Measurements from ENCODE around the gene DLG5. TPM values are rescaled to one million over a fixed set of nuclear protein-coding genes. Genes with fewer than 3 reads are reported as not detected.

DLG5 gene
- total RNA-seq, 1 experiment from 2014 or later = 81.7 TPM

DNA sequence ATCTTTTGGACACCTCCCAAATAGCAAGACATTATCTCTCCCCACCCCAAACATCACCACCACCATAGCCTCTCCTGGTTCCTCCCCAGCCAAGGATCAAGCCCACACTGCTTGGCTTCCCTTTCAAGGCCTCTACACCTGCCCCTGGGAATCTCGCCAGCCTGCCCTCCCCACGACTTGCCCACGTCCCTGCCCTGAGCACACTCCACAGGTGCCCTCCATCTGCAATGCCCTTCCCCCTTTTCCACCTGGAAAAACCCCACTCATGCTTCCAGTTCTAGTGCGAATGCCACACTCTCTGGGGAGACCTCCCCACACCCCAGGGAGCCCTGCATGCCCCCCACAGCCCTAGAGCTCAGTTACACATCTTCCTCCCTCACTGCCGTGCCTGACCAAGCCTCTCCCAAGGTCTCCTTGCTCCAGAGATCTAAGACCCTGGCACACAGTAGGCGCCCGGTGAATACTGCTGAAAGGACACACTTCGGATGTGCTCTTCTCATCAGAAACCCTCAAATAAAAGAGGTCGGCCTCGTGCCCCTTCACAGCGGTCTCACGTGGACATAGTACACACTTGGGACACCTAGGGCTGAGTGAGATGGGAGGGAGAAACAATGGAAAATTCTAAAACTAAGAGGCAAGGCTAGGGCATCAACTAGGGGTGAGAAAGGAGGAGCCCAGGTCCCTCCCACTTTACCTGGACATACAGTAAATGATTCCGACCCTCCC lies 91.4 kb downstream of the DLG5 start:
- H3K27ac ChIP-seq = no peak overlapping the region
- ChIA-PET CTCF (no interaction called here), POLR2A (ENCODE audit: unreplicated experiment) (no interaction called here)
- H3K9me2 ChIP-seq (ENCODE audit: insufficient read depth) = no peaks in the 10 kb centered on the region
- 0 out of 2 replicates have a peak, but pooled peaks cover 9% of the 10 kb centered on the region for H3F3A ChIP-seq (ENCODE audit: insufficient read depth, low read depth)
- DNase-seq = no peak
- no peaks in the 10 kb centered on the region; the same call in none of the 2 replicates for H3K36me3 ChIP-seq (ENCODE audit: low read depth)
- no peaks in the 10 kb centered on the region for H3K9me3 ChIP-seq (ENCODE audit: insufficient read depth, low read depth)
- BruUV-seq (replicated peaks) = no TSS peak
- H3K27me3 ChIP-seq (ENCODE audit: insufficient read depth, low read depth) = no peaks in the 10 kb centered on the region
- H3K79me2 ChIP-seq (ENCODE audit: low read depth) = no peaks in the 10 kb centered on the region
- H3K4me1 ChIP-seq (replicated peaks; ENCODE audit: insufficient read depth) = no peaks in the 10 kb centered on the region
- TF ChIP-seq, protein P1, sequence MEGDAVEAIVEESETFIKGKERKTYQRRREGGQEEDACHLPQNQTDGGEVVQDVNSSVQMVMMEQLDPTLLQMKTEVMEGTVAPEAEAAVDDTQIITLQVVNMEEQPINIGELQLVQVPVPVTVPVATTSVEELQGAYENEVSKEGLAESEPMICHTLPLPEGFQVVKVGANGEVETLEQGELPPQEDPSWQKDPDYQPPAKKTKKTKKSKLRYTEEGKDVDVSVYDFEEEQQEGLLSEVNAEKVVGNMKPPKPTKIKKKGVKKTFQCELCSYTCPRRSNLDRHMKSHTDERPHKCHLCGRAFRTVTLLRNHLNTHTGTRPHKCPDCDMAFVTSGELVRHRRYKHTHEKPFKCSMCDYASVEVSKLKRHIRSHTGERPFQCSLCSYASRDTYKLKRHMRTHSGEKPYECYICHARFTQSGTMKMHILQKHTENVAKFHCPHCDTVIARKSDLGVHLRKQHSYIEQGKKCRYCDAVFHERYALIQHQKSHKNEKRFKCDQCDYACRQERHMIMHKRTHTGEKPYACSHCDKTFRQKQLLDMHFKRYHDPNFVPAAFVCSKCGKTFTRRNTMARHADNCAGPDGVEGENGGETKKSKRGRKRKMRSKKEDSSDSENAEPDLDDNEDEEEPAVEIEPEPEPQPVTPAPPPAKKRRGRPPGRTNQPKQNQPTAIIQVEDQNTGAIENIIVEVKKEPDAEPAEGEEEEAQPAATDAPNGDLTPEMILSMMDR (conservative IDR thresholded peaks at IDR 0.05) = no peak
- TF ChIP-seq EZH2 (IDR thresholded peaks at IDR 0.05; ENCODE audit: low read depth) = no peak
- H2AFZ ChIP-seq = no peak overlapping the region
- intact Hi-C loops (cut with micrococcal nuclease; ENCODE audit: unreplicated experiment) = no loop called here
- H3K4me3 ChIP-seq = no peak overlapping the region
- no peaks in the 10 kb centered on the region for H4K20me1 ChIP-seq (ENCODE audit: insufficient read depth)
- no peak overlapping the region for H3K4me2 ChIP-seq

- intact Hi-C loops (cut with micrococcal nuclease; ENCODE audit: unreplicated experiment) = no loop called here
- BruUV-seq (replicated peaks) = no TSS peak
- H3K27me3 ChIP-seq (ENCODE audit: insufficient read depth, low read depth) = no peaks in the 10 kb centered on the region
- H2AFZ ChIP-seq = no peak overlapping the region
- POLR2A ChIA-PET (ENCODE audit: unreplicated experiment) = no interaction called here
- no peak for DNase-seq
- H3K27ac ChIP-seq = no peak overlapping the region
- H3K4me3 ChIP-seq = no peak overlapping the region
- no peak for TF ChIP-seq EZH2 (IDR thresholded peaks at IDR 0.05; ENCODE audit: low read depth)
- TF ChIP-seq, protein P1 (conservative IDR thresholded peaks at IDR 0.05) = no peak
- H3K79me2 ChIP-seq (ENCODE audit: low read depth) = no peaks in the 10 kb centered on the region
- no peaks in the 10 kb centered on the region for H3K4me1 ChIP-seq (replicated peaks; ENCODE audit: insufficient read depth)
- H3K36me3 ChIP-seq (ENCODE audit: low read depth) = no peaks in the 10 kb centered on the region; the same call in 1 of the 2 replicates
- 0 out of 2 replicates have a peak, but pooled peaks cover 9% of the 10 kb centered on the region for H3F3A ChIP-seq (ENCODE audit: insufficient read depth, low read depth)
- CTCF ChIA-PET = no interaction called here
- H4K20me1 ChIP-seq (ENCODE audit: insufficient read depth) = no peaks in the 10 kb centered on the region
- no peaks in the 10 kb centered on the region for H3K9me2 ChIP-seq (ENCODE audit: insufficient read depth)
- H3K4me2 ChIP-seq = no peak overlapping the region
- no peaks in the 10 kb centered on the region for H3K9me3 ChIP-seq (ENCODE audit: insufficient read depth, low read depth)
These were observed 92.0 kb downstream of the DLG5 start for GRCh38 chr10:77834540-77834939.

DNA sequence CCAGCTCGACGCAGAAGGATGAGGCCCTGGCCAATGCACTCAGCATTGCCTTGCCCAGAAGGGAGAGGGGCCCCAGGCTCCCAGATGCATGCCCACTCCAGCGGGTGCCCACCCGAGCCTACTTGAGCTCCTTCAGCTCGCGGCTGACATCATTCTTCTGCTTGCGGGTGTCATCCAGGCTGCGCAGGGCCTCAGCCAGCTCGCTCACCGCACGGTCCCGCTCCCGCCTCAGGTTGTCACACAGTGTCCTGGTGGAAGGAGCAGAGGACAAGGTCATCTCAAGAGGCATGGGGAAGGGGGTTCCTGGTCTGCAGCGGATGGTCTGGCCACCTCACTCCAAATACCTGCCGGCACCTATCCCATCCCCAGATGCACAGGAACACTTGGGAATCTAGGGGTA lies 92.8 kb downstream of the DLG5 start:
- no TSS peak for BruUV-seq (replicated peaks)
- CTCF ChIA-PET = no interaction called here
- POLR2A ChIA-PET (ENCODE audit: unreplicated experiment) = no interaction called here

More for the DNA sequence above, 92.8 kb downstream of the DLG5 start:
- Histone ChIP-seq H3K9me3 (ENCODE audit: insufficient read depth, low read depth) (no peaks in the 10 kb centered on the region), H4K20me1 (ENCODE audit: insufficient read depth) (no peaks in the 10 kb centered on the region), H3K4me3 (no peak overlapping the region), H3K9me2 (ENCODE audit: insufficient read depth) (no peaks in the 10 kb centered on the region), H3F3A (ENCODE audit: insufficient read depth, low read depth) (0 out of 2 replicates have a peak, but pooled peaks cover 9% of the 10 kb centered on the region), H3K4me1 (replicated peaks; ENCODE audit: insufficient read depth) (no peaks in the 10 kb centered on the region), H3K79me2 (ENCODE audit: low read depth) (no peaks in the 10 kb centered on the region), H3K27ac (no peak overlapping the region), H3K27me3 (ENCODE audit: insufficient read depth, low read depth) (no peaks in the 10 kb centered on the region), H2AFZ (no peak overlapping the region), H3K4me2 (no peak overlapping the region), H3K36me3 (ENCODE audit: low read depth) (no peaks in the 10 kb centered on the region; the same call in 1 of the 2 replicates)
- intact Hi-C loops (cut with micrococcal nuclease; ENCODE audit: unreplicated experiment) = no loop called here
- TF ChIP-seq, protein P1 (conservative IDR thresholded peaks at IDR 0.05) = no peak
- no peak for TF ChIP-seq EZH2 (IDR thresholded peaks at IDR 0.05; ENCODE audit: low read depth)
- DNase-seq = no peak

Measured in PC-9 (cell line).